ENCODE data around the gene SNCAIP.

- no peak for TF ChIP-seq CTCF (IDR thresholded peaks at IDR 0.05)
- no peak for TF ChIP-seq POLR2A (IDR thresholded peaks at IDR 0.05)
- no peak for TF ChIP-seq POLR2AphosphoS5 (IDR thresholded peaks at IDR 0.05; ENCODE audit: insufficient read depth in 1 of 2, low read depth in 1 of 2)
These were observed 54.5 kb downstream of the SNCAIP start for GRCh38 chr5:122366501-122366900.
